PC-3 (cell line): ENCODE measurements around the gene ARMC8. TPM values are rescaled to one million over a fixed set of nuclear protein-coding genes. Genes with fewer than 3 reads are reported as not detected.

Experiments used
- ATAC-seq: fragments of 200-7000 bp; cut with Tn5 transposase; 2 replicates; pipeline ENCODE4 v1.9.1; 2020; ENCODE audit warnings: mild to moderate bottlenecking, moderate library complexity
- BruUV-seq: library from RNA; stranded (reverse); fragments of 400-500 nt; replicated peaks from 2 replicates; lab custom pipeline; 2021; lab: Mats Ljungman, UMichigan
- CTCF ChIA-PET: fragments of 300-600 bp; sonication (Branson Sonifier 250); formaldehyde crosslinking; loops from one replicate; lab custom pipeline; 2022; ENCODE audit warnings: antibody characterized with exemption; lab: Charles Lee
- POLR2A ChIA-PET: fragments of 300-600 bp; sonication (Branson Sonifier 250); formaldehyde crosslinking; loops from one replicate; lab custom pipeline; 2022; ENCODE audit warnings: antibody characterized with exemption; ENCODE audit not compliant: unreplicated experiment; lab: Charles Lee
- DNase-seq: peaks from one replicate; pipeline ENCODE4 v3.0.0-alpha.2; 2015
- H2AFZ ChIP-seq: fragments of 300-600 bp; sonication (generic); 2 replicates; pipeline ENCODE4 v1.6.0; 2016; ENCODE audit warnings: antibody characterized with exemption, low read length
- H3F3A ChIP-seq: fragments of 300-600 bp; sonication (generic); one replicate; pipeline ENCODE4 v1.6.0; 2017; ENCODE audit warnings: antibody characterized with exemption, low read length, control low read depth, mild to moderate bottlenecking; ENCODE audit not compliant: unreplicated experiment
- H3K27ac ChIP-seq: fragments of 300-600 bp; sonication (generic); 2 replicates; pipeline ENCODE4 v1.5.1; 2016; ENCODE audit warnings: mild to moderate bottlenecking, low read length
- H3K27me3 ChIP-seq: fragments of 300-600 bp; sonication (generic); 2 replicates; pipeline ENCODE4 v1.6.1; 2016; ENCODE audit warnings: low read length, mixed read lengths
- H3K36me3 ChIP-seq: fragments of 300-600 bp; sonication (generic); 2 replicates; pipeline ENCODE4 v1.6.1; 2016; ENCODE audit warnings: low read depth, mixed run types, low read length, mixed read lengths
- H3K4me1 ChIP-seq: fragments of 300-600 bp; sonication (generic); 2 replicates; pipeline ENCODE4 v1.5.1; 2016; ENCODE audit warnings: low read length; ENCODE audit not compliant: insufficient read depth
- H3K4me2 ChIP-seq: fragments of 300-600 bp; sonication (generic); 2 replicates; pipeline ENCODE4 v1.6.0; 2016; ENCODE audit warnings: low read length
- H3K4me3 ChIP-seq: fragments of 300-600 bp; sonication (generic); 2 replicates; pipeline ENCODE4 v1.5.1; 2016; ENCODE audit warnings: mild to moderate bottlenecking, low read length, mixed read lengths
- H3K79me2 ChIP-seq: fragments of 300-600 bp; sonication (generic); 2 replicates; pipeline ENCODE4 v1.6.1; 2017; ENCODE audit warnings: low read length, mixed read lengths
- H3K9ac ChIP-seq: fragments of 300-600 bp; sonication (generic); 2 replicates; pipeline ENCODE4 v1.6.0; 2016; ENCODE audit warnings: mild to moderate bottlenecking, low read length
- H3K9me2 ChIP-seq: fragments of 300-600 bp; sonication (generic); replicated peaks from 2 replicates; pipeline ENCODE4 v1.6.1; 2016; ENCODE audit warnings: mixed run types, low read length, mixed read lengths
- H3K9me3 ChIP-seq: fragments of 300-600 bp; sonication (generic); 2 replicates; pipeline ENCODE4 v1.6.1; 2016; ENCODE audit warnings: low read length, mixed read lengths
- H4K20me1 ChIP-seq: fragments of 300-600 bp; sonication (generic); 2 replicates; pipeline ENCODE4 v1.6.1; 2016; ENCODE audit warnings: low read length, mixed read lengths
- EZH2 ChIP-seq: fragments of 300-600 bp; sonication (generic); IDR thresholded peaks from one replicate; pipeline ENCODE4 v1.6.1; 2017; ENCODE audit warnings: antibody characterized with exemption, mild to moderate bottlenecking, low read length; ENCODE audit not compliant: unreplicated experiment
- EZH2phosphoT487 ChIP-seq: fragments of 300-600 bp; sonication (generic); IDR thresholded peaks from 2 replicates; pipeline ENCODE4 v1.6.1; 2018; ENCODE audit warnings: mild to moderate bottlenecking, antibody characterized with exemption, low read length, borderline replicate concordance
- intact Hi-C: fragments of 100-400 bp; cut with micrococcal nuclease; formaldehyde crosslinking; loops from 2 replicates; pipeline ENCODE4 v1.9.0; 2023
- total RNA-seq: library from RNA; depleted of rRNA; stranded (reverse); fragments of >200 nt; gene quantifications from 2 replicates; pipeline ENCODE4 v1.2.3, GENCODE V29; 2014
- TF ChIP-seq, protein P1 (sequence below): fragments of 300-600 bp; sonication (generic); conservative IDR thresholded peaks from 2 replicates; pipeline ENCODE4 v1.5.1; 2017; ENCODE audit warnings: antibody characterized with exemption, low read depth, mild to moderate bottlenecking, low read length

ARMC8 gene
- total RNA-seq, 1 experiment from 2014 or later, result 21.1 TPM

DNA sequence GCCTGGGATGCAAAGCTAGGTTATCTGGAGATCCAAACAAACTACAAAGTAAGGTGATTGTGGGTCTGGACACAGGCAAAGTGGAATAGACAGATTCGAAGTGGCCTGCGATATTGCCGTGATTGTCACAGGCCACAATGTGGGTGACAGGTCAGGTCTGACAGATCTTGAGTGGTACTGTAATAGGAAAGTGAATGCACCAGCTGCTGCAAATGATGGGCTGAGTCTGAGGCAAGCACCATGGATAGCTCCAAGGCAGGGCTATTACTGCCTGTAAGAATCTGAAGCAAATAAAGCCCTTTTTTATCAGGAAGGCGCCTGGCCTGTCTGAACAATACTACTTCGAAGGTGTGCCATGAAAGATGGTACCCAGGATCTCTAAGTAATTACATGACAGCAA is 10.0 kb downstream of the ARMC8 start:
- H4K20me1 ChIP-seq, result peaks cover 21% of the 10 kb centered on the region; the same call in 1 of the 2 replicates
- intact Hi-C loops, result no loop called here
- CTCF ChIA-PET, result no interaction called here

DNA sequence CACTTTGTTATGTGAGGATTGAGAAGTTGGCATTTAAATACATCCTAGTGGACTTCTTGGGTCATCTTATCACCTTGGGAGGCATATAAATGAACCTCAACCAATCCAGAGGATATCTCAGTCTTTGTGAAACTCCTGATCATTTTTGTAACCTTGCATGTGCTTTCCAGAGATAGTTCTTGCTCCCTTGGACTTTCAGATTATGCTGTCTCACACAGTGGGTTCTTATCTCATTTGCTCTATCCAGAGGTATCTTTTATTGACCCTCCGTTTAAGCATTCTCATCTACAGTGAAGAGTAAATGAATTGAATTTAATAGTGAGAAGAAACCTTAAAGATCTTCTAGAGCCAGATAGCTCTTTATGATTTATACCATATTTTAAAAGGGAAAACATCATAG is 10.4 kb downstream of the ARMC8 start:
- Histone ChIP-seq H3K9me2 (no peaks in the 10 kb centered on the region), H3K9ac (no peak overlapping the region), H3K79me2 (peaks cover 89% of the 10 kb centered on the region), H3K9me3 (no peaks in the 10 kb centered on the region), H4K20me1 (peaks cover 25% of the 10 kb centered on the region; the same call in 1 of the 2 replicates), H3K27ac (no peak overlapping the region), H3K36me3 (no peaks in the 10 kb centered on the region), H2AFZ (no peak overlapping the region), H3K4me2 (no peak overlapping the region), H3K4me3 (no peak overlapping the region), H3F3A (no peaks in the 10 kb centered on the region), H3K27me3 (no peaks in the 10 kb centered on the region), H3K4me1 (no peaks in the 10 kb centered on the region; the same call in 1 of the 2 replicates)
- no peak for TF ChIP-seq EZH2phosphoT487
- TF ChIP-seq EZH2, result no peak
- DNase-seq (no peak), ATAC-seq (no peak)
- intact Hi-C loops, result no loop called here
- CTCF ChIA-PET, result no interaction called here
- no TSS peak for BruUV-seq
- POLR2A ChIA-PET, result no interaction called here

More for the DNA sequence above, 10.0 kb downstream of the ARMC8 start:
- no TSS peak for BruUV-seq
- Histone ChIP-seq H3K27ac (no peak overlapping the region), H3F3A (no peaks in the 10 kb centered on the region), H3K27me3 (no peaks in the 10 kb centered on the region), H3K9me3 (no peaks in the 10 kb centered on the region), H3K4me2 (no peak overlapping the region), H2AFZ (no peak overlapping the region), H3K9me2 (no peaks in the 10 kb centered on the region), H3K79me2 (peaks cover 88% of the 10 kb centered on the region), H3K36me3 (no peaks in the 10 kb centered on the region), H3K9ac (no peak overlapping the region), H3K4me1 (no peaks in the 10 kb centered on the region; the same call in 1 of the 2 replicates), H3K4me3 (no peak overlapping the region)
- DNase-seq, result peak; percentile 28
- peak; percentile 65 for ATAC-seq
- TF ChIP-seq EZH2phosphoT487 (no peak), EZH2 (no peak)
- TF ChIP-seq, protein P1, sequence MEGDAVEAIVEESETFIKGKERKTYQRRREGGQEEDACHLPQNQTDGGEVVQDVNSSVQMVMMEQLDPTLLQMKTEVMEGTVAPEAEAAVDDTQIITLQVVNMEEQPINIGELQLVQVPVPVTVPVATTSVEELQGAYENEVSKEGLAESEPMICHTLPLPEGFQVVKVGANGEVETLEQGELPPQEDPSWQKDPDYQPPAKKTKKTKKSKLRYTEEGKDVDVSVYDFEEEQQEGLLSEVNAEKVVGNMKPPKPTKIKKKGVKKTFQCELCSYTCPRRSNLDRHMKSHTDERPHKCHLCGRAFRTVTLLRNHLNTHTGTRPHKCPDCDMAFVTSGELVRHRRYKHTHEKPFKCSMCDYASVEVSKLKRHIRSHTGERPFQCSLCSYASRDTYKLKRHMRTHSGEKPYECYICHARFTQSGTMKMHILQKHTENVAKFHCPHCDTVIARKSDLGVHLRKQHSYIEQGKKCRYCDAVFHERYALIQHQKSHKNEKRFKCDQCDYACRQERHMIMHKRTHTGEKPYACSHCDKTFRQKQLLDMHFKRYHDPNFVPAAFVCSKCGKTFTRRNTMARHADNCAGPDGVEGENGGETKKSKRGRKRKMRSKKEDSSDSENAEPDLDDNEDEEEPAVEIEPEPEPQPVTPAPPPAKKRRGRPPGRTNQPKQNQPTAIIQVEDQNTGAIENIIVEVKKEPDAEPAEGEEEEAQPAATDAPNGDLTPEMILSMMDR, result no peak
- POLR2A ChIA-PET, result no interaction called here

DNA sequence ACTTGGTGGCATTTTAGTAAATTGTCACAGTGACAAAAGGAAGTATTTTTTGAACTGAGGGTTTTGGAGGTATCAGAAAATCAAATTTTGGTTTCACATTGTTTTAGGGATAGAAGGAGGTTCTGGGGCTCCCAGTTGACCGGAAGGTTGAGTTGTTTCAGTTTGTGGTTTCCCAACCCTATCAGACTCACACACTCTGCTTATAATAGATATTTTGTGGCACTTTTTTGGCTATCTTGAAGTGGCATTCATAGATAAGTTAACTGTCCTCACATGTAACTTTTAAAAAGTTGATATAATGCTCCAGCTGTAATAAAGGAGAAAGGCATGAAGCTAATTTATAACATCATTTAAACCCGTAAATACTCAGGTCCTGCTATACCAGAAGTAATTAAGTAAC is 12.8 kb downstream of the ARMC8 start:
- Histone ChIP-seq H3K9me3 (no peaks in the 10 kb centered on the region), H3K79me2 (peaks cover 93% of the 10 kb centered on the region), H4K20me1 (peaks cover 31% of the 10 kb centered on the region; the same call in 1 of the 2 replicates), H3K36me3 (no peaks in the 10 kb centered on the region), H3F3A (no peaks in the 10 kb centered on the region), H3K4me2 (no peak overlapping the region), H3K27me3 (no peaks in the 10 kb centered on the region), H3K27ac (no peak overlapping the region), H3K4me3 (no peak overlapping the region), H3K9me2 (no peaks in the 10 kb centered on the region), H2AFZ (no peak overlapping the region), H3K9ac (no peak overlapping the region), H3K4me1 (no peaks in the 10 kb centered on the region; the same call in 1 of the 2 replicates)
- BruUV-seq, result no TSS peak
- ChIA-PET POLR2A (no interaction called here), CTCF (no interaction called here)
- DNase-seq, result no peak
- TF ChIP-seq, protein P1, result no peak
- TF ChIP-seq EZH2phosphoT487 (no peak), EZH2 (no peak)
- no peak for ATAC-seq
- intact Hi-C loops, result no loop called here
